ENCODE measurements around the gene UNC79. TPM values are rescaled to one million over a fixed set of nuclear protein-coding genes. Genes with fewer than 3 reads are reported as not detected.
A peak's percentile ranks its signal among the peaks of the same experiment; 100 is the strongest.

UNC79 gene
- total RNA-seq, 1 donor from 2014 or later = 2.2 TPM

DNA sequence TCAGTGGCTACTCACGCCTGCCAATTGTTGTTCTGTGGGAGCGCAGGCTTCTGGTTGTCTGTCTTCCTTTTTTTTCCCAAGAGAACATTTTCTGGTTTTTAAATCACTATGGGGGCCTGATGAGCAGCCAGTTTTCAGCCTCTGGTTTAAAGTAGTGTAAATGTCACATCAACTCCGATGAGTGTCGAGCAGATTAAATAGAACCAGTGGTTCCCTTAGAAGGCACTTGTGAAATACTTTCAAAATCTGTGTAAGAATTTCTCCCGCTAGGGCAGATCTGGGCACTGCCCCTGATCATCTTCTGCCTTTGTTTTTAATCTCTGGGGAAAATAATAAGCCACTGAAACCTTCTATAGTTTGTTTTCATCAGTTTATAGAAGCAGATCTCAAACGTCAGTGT is 227.1 kb downstream of the UNC79 start:
- no peak overlapping the region for H3K27ac Mint-ChIP-seq
- DNase-seq (ENCODE audit: low spot score) = no peak
- no peak overlapping the region for H3K4me2 ChIP-seq
- peaks cover 2% of the 10 kb centered on the region for H3K9me3 Mint-ChIP-seq
- H3F3A ChIP-seq (ENCODE audit: low read depth) = no peaks in the 10 kb centered on the region
- no peaks in the 10 kb centered on the region for H3K36me3 Mint-ChIP-seq
- no peaks in the 10 kb centered on the region for H3K79me2 ChIP-seq (ENCODE audit: low read depth)
- H3K9me3 ChIP-seq (ENCODE audit: low read depth) = no peaks in the 10 kb centered on the region
- no peaks in the 10 kb centered on the region for H3K27me3 Mint-ChIP-seq (ENCODE audit: insufficient read depth, low read depth)
- no peaks in the 10 kb centered on the region for H4K20me1 ChIP-seq (ENCODE audit: low read depth)
- no peak overlapping the region for H3K4me3 Mint-ChIP-seq
- H3K4me1 ChIP-seq = peaks cover 11% of the 10 kb centered on the region
- H3K27ac ChIP-seq = no peak overlapping the region
- H3K4me1 Mint-ChIP-seq = peaks cover 10% of the 10 kb centered on the region
- H3K4me3 ChIP-seq = no peak overlapping the region
- no peaks in the 10 kb centered on the region for H3K27me3 ChIP-seq
- H3K36me3 ChIP-seq = no peaks in the 10 kb centered on the region
- H2AFZ ChIP-seq (replicated peaks) = peak overlapping the region; percentile 55
- no peak overlapping the region for H3K9ac ChIP-seq
- TF ChIP-seq EZH2 (IDR thresholded peaks at IDR 0.05) = no peak
- no peak for TF ChIP-seq EZH2phosphoT487 (IDR thresholded peaks at IDR 0.05)
- TF ChIP-seq, protein P1, sequence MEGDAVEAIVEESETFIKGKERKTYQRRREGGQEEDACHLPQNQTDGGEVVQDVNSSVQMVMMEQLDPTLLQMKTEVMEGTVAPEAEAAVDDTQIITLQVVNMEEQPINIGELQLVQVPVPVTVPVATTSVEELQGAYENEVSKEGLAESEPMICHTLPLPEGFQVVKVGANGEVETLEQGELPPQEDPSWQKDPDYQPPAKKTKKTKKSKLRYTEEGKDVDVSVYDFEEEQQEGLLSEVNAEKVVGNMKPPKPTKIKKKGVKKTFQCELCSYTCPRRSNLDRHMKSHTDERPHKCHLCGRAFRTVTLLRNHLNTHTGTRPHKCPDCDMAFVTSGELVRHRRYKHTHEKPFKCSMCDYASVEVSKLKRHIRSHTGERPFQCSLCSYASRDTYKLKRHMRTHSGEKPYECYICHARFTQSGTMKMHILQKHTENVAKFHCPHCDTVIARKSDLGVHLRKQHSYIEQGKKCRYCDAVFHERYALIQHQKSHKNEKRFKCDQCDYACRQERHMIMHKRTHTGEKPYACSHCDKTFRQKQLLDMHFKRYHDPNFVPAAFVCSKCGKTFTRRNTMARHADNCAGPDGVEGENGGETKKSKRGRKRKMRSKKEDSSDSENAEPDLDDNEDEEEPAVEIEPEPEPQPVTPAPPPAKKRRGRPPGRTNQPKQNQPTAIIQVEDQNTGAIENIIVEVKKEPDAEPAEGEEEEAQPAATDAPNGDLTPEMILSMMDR (IDR thresholded peaks at IDR 0.05) = no peak

- H3K27ac Mint-ChIP-seq = no peak overlapping the region
- Histone ChIP-seq H3K27ac (no peak overlapping the region), H3K27me3 (no peaks in the 10 kb centered on the region), H3K36me3 (peaks cover 16% of the 10 kb centered on the region), H3F3A (ENCODE audit: low read depth) (peaks cover 21% of the 10 kb centered on the region), H3K9me3 (ENCODE audit: low read depth) (peaks cover 39% of the 10 kb centered on the region), H3K9ac (no peak overlapping the region), H3K4me2 (no peak overlapping the region), H2AFZ (replicated peaks) (no peak overlapping the region), H4K20me1 (ENCODE audit: low read depth) (no peaks in the 10 kb centered on the region), H3K4me3 (no peak overlapping the region), H3K4me1 (peaks cover 6% of the 10 kb centered on the region), H3K79me2 (ENCODE audit: low read depth) (no peaks in the 10 kb centered on the region)
- no peaks in the 10 kb centered on the region for H3K4me1 Mint-ChIP-seq
- no peak for TF ChIP-seq EZH2 (IDR thresholded peaks at IDR 0.05)
- TF ChIP-seq, protein P1 (IDR thresholded peaks at IDR 0.05) = no peak
- no peak for TF ChIP-seq EZH2phosphoT487 (IDR thresholded peaks at IDR 0.05)
- H3K9me3 Mint-ChIP-seq = peaks cover 28% of the 10 kb centered on the region
- no peaks in the 10 kb centered on the region for H3K27me3 Mint-ChIP-seq (ENCODE audit: insufficient read depth, low read depth)
- H3K36me3 Mint-ChIP-seq = no peaks in the 10 kb centered on the region
- no peak overlapping the region for H3K4me3 Mint-ChIP-seq
- no peak for DNase-seq (ENCODE audit: low spot score)
Measured at GRCh38 chr14:93663317-93663716, 232.6 kb downstream of the UNC79 start.

- no peak for DNase-seq (ENCODE audit: low spot score)
- Histone ChIP-seq H3K4me3 (no peak overlapping the region), H3K27me3 (no peaks in the 10 kb centered on the region), H3K27ac (no peak overlapping the region), H3F3A (ENCODE audit: low read depth) (peaks cover 21% of the 10 kb centered on the region), H3K79me2 (ENCODE audit: low read depth) (no peaks in the 10 kb centered on the region), H4K20me1 (ENCODE audit: low read depth) (no peaks in the 10 kb centered on the region), H3K4me2 (no peak overlapping the region), H3K4me1 (peaks cover 6% of the 10 kb centered on the region), H3K9me3 (ENCODE audit: low read depth) (peaks cover 39% of the 10 kb centered on the region), H3K36me3 (peaks cover 16% of the 10 kb centered on the region), H2AFZ (replicated peaks) (no peak overlapping the region), H3K9ac (no peak overlapping the region)
- H3K27me3 Mint-ChIP-seq (ENCODE audit: insufficient read depth, low read depth) = peaks cover 2% of the 10 kb centered on the region
- H3K36me3 Mint-ChIP-seq = no peaks in the 10 kb centered on the region
- TF ChIP-seq EZH2 (IDR thresholded peaks at IDR 0.05) = no peak
- TF ChIP-seq EZH2phosphoT487 (IDR thresholded peaks at IDR 0.05) = no peak
- TF ChIP-seq, protein P1 (IDR thresholded peaks at IDR 0.05) = no peak
- H3K9me3 Mint-ChIP-seq = peaks cover 28% of the 10 kb centered on the region
- H3K27ac Mint-ChIP-seq = no peak overlapping the region
- H3K4me3 Mint-ChIP-seq = no peak overlapping the region
- H3K4me1 Mint-ChIP-seq = no peaks in the 10 kb centered on the region
Measured at GRCh38 chr14:93665169-93665568, 234.4 kb downstream of the UNC79 start.
